HG03521 (cell line): ENCODE data around the gene PCED1B.

Experiments used
- ATAC-seq: cut with Tn5 transposase; IDR thresholded peaks from one replicate; pipeline ENCODE4 v1.9.1; 2021; ENCODE audit warnings: mild to moderate bottlenecking, moderate library complexity; ENCODE audit not compliant: unreplicated experiment

Gene PCED1B

GRCh38 chr12:47067176-47067575 is 12.2 kb upstream of the PCED1B start:
- no peak for ATAC-seq

- no peak for ATAC-seq
Observed at GRCh38 chr12:47067771-47068431, 11.5 kb upstream of the PCED1B start.

DNA sequence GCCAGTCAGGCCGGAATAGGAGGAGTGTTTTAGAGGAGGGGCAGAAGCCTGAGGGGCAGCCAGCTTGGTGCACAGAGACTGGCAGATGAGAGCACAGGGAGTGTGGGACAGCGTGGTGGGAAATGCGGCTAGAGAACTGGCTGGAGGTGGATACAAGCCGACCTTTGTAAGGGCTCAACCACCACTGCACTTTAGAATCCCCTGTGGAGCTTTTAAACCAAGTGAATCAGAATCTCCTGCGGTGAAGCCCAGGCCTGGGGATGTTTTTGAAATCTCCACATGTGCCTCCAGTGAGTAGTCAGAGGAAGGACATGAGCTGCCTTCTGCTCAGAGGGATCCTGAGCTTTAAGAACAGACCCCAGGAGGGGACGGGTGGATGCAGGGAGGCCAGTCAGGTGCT is 10.9 kb upstream of the PCED1B start:
- no peak for ATAC-seq

DNA sequence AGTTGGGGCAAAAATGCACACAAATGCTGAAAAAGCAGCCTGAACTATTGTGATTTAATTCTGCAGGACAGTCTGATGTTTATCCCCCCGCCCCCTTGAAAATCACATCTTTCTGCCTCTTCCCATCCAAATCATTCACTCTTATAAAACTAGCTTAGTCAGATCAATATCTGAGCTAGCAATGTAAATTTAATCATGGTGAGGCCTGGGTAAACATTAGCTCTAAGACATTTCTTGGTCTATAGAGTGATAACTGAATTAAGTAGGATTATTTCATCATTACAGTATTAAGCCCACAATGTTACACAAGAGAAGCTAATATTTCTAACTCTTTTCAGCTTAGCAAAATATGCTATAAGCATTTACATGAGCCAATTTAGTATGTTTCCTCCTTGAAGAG is 9.1 kb upstream of the PCED1B start:
- no peak for ATAC-seq

- no peak for ATAC-seq
Observed at GRCh38 chr12:47071241-47071852, 8.1 kb upstream of the PCED1B start.

GRCh38 chr12:47073951-47074350 is 5.5 kb upstream of the PCED1B start:
- no peak for ATAC-seq

- no peak for ATAC-seq
Observed at GRCh38 chr12:47074757-47075156, 4.7 kb upstream of the PCED1B start.

- ATAC-seq = no peak
Observed at GRCh38 chr12:47075192-47076084, 4.0 kb upstream of the PCED1B start.

DNA sequence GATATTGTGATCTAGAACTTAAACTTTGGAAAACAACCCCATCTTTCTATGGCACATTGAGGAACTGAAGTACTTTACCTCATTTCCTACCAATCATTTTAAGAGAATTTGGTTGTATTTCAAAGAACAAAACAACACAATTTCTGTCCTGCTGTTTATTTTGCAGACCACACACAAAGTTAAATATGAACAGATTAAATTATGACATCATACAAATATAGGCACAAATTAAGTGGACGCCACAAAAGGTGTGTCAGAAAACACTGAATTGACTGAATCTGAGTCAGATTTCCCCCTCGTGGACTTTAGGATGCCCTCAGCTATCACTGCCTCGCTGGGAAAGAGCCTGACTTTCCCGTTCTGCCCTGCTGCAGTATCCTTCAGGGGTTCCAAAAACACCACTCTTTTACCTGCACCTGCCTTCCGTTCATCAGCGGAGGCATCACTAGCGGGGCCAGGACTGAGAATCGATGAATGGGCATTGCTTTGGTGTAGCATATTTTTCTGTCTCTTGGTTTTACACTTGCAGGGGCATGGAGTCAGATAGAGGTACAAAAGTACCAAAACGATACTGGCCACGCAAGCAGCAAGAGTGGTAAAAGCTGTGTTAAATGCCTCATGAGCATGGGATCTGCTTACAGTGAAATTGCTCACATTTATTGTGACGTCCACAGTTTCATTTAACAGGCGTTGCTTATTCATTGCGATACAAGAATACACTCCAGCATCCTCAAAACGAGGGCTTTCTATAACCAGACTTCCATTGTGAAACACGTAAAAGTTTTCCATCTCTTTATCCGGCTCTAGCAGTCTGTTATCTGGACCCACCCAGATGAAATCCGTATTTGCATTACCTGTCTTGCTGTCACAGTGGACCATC is 2.0 kb upstream of the PCED1B start:
- no peak for ATAC-seq

DNA sequence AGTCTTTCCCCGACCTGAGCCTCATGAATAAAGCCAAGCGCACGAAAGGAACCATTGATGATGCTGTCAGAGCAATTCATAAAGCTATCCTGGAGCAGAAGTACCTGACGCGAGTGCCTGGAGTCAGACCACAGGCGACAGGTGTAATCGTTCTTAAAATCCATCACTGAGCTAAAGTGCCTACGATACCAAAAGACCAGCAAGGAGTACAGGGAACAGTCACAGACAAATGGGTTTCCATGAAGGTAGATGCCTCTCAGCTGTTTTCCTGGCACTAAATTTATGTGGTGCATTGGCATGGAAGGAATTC is 1.4 kb upstream of the PCED1B start:
- ATAC-seq = no peak

DNA sequence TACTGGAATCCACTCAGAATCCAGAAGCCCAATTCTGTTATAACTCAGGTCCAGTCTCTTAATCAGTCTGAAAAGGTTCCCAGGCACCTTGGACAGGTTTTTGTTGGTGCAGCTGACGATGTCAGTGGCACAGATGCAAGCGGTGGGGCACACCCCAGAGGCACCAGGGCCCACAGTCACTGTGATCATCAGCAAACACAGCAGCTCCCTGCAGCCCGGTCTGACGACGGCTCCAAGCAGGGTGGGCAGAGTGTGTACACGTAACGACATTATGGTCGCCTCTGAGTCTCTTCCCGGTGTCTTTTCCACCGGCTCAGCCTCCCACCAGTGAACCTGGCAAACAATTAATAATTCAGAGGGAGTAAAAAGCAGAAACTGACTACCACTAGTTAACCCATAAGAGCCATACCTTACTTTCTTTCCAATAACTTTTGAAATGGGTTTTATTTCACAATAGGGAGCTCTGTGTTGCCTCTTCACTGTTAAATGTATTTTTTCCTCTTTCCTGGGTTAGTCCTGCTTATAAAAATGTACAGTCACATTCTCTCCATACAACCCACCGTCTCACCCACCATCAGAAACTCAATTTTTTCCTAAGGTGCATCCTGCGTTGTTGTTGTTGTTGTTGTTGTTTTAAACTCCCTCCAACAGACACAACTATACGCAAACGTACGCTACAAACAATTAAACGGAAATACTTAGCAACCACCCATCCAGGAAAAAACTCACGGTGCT is 521 bp upstream of the PCED1B start:
- ATAC-seq = no peak

GRCh38 chr12:47079981-47080724 is 732 bp downstream of the PCED1B start:
- no peak for ATAC-seq

- ATAC-seq = no peak
Observed at GRCh38 chr12:47080725-47081502, 1.5 kb downstream of the PCED1B start.

- ATAC-seq = no peak
Observed at GRCh38 chr12:47082283-47082682, 2.9 kb downstream of the PCED1B start.

DNA sequence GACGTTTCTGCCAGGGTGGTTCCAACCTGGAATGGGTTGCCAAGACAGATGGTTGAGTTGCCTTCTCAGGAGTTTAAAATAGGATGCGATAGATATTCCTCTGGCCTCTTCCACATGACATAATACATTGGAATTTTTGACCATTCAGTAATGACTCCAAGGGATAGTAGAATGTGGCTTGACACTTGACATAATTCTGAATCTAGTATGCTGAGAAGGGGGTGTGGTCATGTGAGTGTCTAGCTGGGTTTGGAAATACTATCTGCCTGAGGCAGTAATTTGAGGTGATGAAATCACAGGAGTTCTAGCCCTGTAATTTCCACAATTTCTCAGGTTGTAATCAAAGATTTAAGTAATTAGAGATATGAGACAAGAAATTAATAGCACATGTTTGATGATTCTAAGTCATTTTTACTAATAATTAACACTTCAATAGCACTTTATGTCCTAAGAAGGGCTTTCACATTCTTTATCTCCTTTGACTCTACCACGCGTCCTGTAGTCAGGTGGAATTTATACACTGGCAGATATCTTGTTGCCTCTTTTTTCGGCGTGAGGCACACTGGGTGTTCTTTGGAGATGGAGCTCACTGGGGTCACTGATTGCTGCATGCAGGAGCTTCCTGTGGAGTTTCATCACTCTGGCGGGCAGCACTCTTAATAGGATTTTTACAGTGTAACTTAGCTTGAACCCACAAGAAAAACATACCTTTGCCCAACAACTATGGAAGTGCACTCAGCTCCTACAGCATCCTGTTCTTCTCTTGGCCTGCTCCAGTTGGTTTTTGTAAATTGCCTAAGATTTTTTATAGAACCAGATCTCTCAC is 3.6 kb downstream of the PCED1B start:
- no peak for ATAC-seq

DNA sequence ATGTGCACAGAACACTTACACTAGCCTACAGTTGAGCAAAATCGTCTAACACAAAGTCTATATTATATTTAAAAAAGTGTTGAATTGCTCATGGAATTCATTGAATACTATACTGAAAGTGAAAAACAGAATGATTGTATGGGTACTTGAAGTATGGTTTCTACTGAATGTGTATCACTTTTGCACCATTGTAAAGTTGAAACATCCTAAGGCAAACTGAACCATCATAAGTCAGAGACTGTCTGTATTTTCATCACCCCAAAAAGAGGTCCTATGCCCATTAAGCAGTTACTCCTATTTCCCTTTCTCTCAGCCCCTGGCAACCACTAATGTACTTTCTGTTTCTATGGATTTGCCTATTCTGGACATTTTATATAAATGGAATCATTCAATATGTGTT is 4.8 kb downstream of the PCED1B start:
- ATAC-seq = no peak

DNA sequence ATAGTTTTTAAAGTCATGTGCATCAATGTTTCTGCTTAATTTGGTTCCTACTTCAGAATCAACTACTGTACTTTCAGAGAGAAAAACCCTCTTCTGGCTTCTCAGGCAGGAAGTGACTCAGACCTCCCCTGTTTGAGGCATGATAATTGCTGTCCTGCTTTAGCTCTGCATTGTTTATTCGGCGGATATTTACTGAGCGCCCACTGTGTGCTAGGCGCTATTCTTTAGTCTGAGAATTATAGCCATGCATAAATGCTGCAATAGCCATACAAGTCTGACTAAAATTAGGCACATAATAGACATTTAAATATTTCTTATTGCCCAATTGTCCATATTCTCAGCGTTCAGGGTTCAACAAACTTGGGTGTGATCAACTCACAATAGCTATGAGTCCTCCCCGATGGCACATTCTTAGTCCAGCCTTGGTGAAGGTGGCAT is 6.4 kb downstream of the PCED1B start:
- ATAC-seq = no peak

DNA sequence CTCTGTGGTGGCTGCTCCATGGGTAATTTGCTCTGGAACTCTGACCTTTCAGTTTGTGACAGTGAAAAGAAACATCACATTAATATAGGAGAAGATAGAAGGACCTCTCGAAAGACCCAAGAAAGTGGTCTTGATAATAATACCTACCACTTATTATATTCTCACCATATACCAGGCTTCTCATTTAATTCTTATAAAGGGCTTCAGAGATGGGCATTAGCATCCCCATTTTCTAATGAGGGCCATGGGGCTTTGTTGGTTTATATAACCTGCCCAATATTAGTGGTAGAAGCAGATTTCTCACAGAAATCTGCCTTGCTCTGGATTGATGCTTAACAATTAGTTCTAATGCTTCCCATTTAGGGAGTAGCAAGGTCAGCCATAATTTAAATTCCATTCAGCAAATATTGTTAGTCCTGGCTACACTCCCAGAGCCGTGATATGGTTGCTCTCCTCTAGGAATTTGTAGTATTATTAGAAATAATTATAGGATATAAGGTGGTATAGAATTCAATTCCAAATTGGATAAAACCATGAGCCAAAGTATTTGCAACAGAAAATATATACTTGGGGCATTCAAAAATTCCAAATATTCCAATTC is 7.8 kb downstream of the PCED1B start:
- ATAC-seq = no peak
